H9 (cell line): ENCODE results near the gene METTL17. TPM values are rescaled to one million over a fixed set of nuclear protein-coding genes. Genes with fewer than 3 reads are reported as not detected.
"Not testable (repeated sequence)": the region's sequence is repeated elsewhere in the genome, so short reads cannot be mapped to it uniquely, and the experiment has no call there.

Experiments used
- DNase-seq: peaks from one replicate; pipeline ENCODE4 v3.0.0-alpha.2; 2017
- H2AFZ ChIP-seq: one replicate; pipeline ENCODE4 v1.6.1; 2013; ENCODE audit warnings: mild to moderate bottlenecking, low read length, control low read depth, moderate library complexity
- H2AK5ac ChIP-seq: 2 replicates; pipeline ENCODE4 v1.6.1; 2013; ENCODE audit warnings: low read length, control low read depth, mixed read lengths; ENCODE audit not compliant: insufficient read length
- H2BK120ac ChIP-seq: one replicate; pipeline ENCODE4 v1.6.1; 2013; ENCODE audit warnings: low read depth, mild to moderate bottlenecking, low read length, control low read depth, inconsistent platforms; ENCODE audit not compliant: poor library complexity, severe bottlenecking
- H2BK12ac ChIP-seq: 2 replicates; pipeline ENCODE4 v1.6.1; 2013; ENCODE audit warnings: low read length, control low read depth, mixed read lengths, low read depth; ENCODE audit not compliant: insufficient read length
- H2BK15ac ChIP-seq: 2 replicates; pipeline ENCODE4 v1.6.1; 2013; ENCODE audit warnings: low read depth, low read length, control low read depth
- H2BK20ac ChIP-seq: one replicate; pipeline ENCODE4 v1.6.1; 2013; ENCODE audit warnings: low read depth, mild to moderate bottlenecking, low read length, control low read depth, inconsistent platforms; ENCODE audit not compliant: poor library complexity, severe bottlenecking
- H2BK5ac ChIP-seq: 2 replicates; pipeline ENCODE4 v1.6.1; 2013; ENCODE audit warnings: low read length, control low read depth, mixed read lengths; ENCODE audit not compliant: insufficient read length
- H3K14ac ChIP-seq: 2 replicates; pipeline ENCODE4 v1.6.1; 2013; ENCODE audit warnings: low read length, control low read depth; ENCODE audit not compliant: insufficient read depth
- H3K18ac ChIP-seq: 2 replicates; pipeline ENCODE4 v1.6.1; 2013; ENCODE audit warnings: low read depth, mild to moderate bottlenecking, mixed read lengths, low read length, control low read depth; ENCODE audit not compliant: insufficient read length
- H3K23ac ChIP-seq: 2 replicates; pipeline ENCODE4 v1.6.1; 2013; ENCODE audit warnings: low read length, control low read depth, mixed read lengths, low read depth; ENCODE audit not compliant: insufficient read length
- H3K23me2 ChIP-seq: 2 replicates; pipeline ENCODE4 v1.6.1; 2013; ENCODE audit warnings: low read depth, mild to moderate bottlenecking, mixed read lengths, low read length, control low read depth; ENCODE audit not compliant: insufficient read length, poor library complexity, severe bottlenecking
- H3K27ac ChIP-seq: 2 replicates; pipeline ENCODE4 v1.5.1; 2013; ENCODE audit warnings: low read length, control low read depth, mixed read lengths, low read depth; ENCODE audit not compliant: insufficient read length
- H3K27me3 ChIP-seq: 2 replicates; pipeline ENCODE4 v1.6.1; 2013; ENCODE audit warnings: low read length, control low read depth, inconsistent platforms; ENCODE audit not compliant: insufficient read depth
- H3K4ac ChIP-seq: 2 replicates; pipeline ENCODE4 v1.6.1; 2013; ENCODE audit warnings: low read depth, mild to moderate bottlenecking, control low read depth, inconsistent platforms, low read length, moderate library complexity
- H3K4me1 ChIP-seq: 2 replicates; pipeline ENCODE4 v1.6.1; 2013; ENCODE audit warnings: low read length, control low read depth, inconsistent platforms; ENCODE audit not compliant: insufficient read depth
- H3K4me2 ChIP-seq: 2 replicates; pipeline ENCODE4 v1.6.1; 2013; ENCODE audit warnings: low read length, control low read depth, mixed read lengths; ENCODE audit not compliant: insufficient read length, insufficient read depth
- H3K56ac ChIP-seq: 2 replicates; pipeline ENCODE4 v1.6.1; 2013; ENCODE audit warnings: low read depth, mild to moderate bottlenecking, mixed read lengths, low read length, control low read depth; ENCODE audit not compliant: insufficient read length
- H3K79me1 ChIP-seq: 2 replicates; pipeline ENCODE4 v1.6.1; 2013; ENCODE audit warnings: low read depth, mild to moderate bottlenecking, moderate library complexity, low read length, control low read depth, inconsistent platforms; ENCODE audit not compliant: insufficient read depth, poor library complexity, severe bottlenecking
- H3K79me2 ChIP-seq: 2 replicates; pipeline ENCODE4 v1.6.1; 2013; ENCODE audit warnings: low read length, control low read depth, inconsistent platforms; ENCODE audit not compliant: insufficient read depth
- H3K9ac ChIP-seq: 2 replicates; pipeline ENCODE4 v1.6.1; 2013; ENCODE audit warnings: low read length, control low read depth, mixed read lengths; ENCODE audit not compliant: insufficient read length; ENCODE audit errors: extremely low read depth
- H3K9me3 ChIP-seq: one replicate; pipeline ENCODE4 v1.6.1; 2013; ENCODE audit warnings: low read depth, low read length, inconsistent platforms; ENCODE audit not compliant: control insufficient read depth
- H3T11ph ChIP-seq: one replicate; pipeline ENCODE4 v1.6.1; 2013; ENCODE audit warnings: mild to moderate bottlenecking, low read length, control low read depth, inconsistent platforms
- H4K20me1 ChIP-seq: one replicate; pipeline ENCODE4 v1.6.1; 2013; ENCODE audit not compliant: control insufficient read depth, insufficient read length, insufficient read depth
- H4K5ac ChIP-seq: 2 replicates; pipeline ENCODE4 v1.6.1; 2013; ENCODE audit warnings: low read depth, mild to moderate bottlenecking, mixed read lengths, low read length, control low read depth; ENCODE audit not compliant: insufficient read length
- H4K8ac ChIP-seq: replicated peaks from 2 replicates; pipeline ENCODE4 v1.6.1; 2013; ENCODE audit warnings: low read length, control low read depth, mixed read lengths, low read depth; ENCODE audit not compliant: insufficient read length
- H4K91ac ChIP-seq: 2 replicates; pipeline ENCODE4 v1.6.1; 2013; ENCODE audit warnings: low read depth, mild to moderate bottlenecking, moderate library complexity, mixed read lengths, low read length, control low read depth; ENCODE audit not compliant: insufficient read length
- H3K27ac Mint-ChIP-seq, 3 experiments: 2 replicates in 2 of 3; 3 replicates in 1 of 3; pipeline ENCODE4 v1.8.0; 2020 to 2021; ENCODE audit warnings: mixed read lengths in 3 of 3, mild to moderate bottlenecking in 1 of 3, moderate library complexity in 1 of 3
- H3K27me3 Mint-ChIP-seq: 2 replicates; pipeline ENCODE4 v1.8.0; 2021; ENCODE audit warnings: low read depth, mild to moderate bottlenecking, moderate library complexity, mixed read lengths
- H3K36me3 Mint-ChIP-seq, 3 experiments: 2 replicates in 2 of 3; 3 replicates in 1 of 3; pipeline ENCODE4 v1.8.0; 2020 to 2021; ENCODE audit warnings: low read depth in 3 of 3, mixed read lengths in 3 of 3; ENCODE audit not compliant: insufficient read depth in 1 of 3
- H3K4me1 Mint-ChIP-seq, 2 experiments: 2 replicates each; pipeline ENCODE4 v1.8.0; 2020; ENCODE audit warnings: mixed read lengths in 2 of 2
- H3K4me3 Mint-ChIP-seq, 2 experiments: 2 replicates in 1 of 2; 3 replicates in 1 of 2; pipeline ENCODE4 v1.8.0; 2020 to 2021; ENCODE audit warnings: mild to moderate bottlenecking in 2 of 2, mixed read lengths in 2 of 2, moderate library complexity in 1 of 2
- H3K9me3 Mint-ChIP-seq, 2 experiments: 2 replicates in 1 of 2; 3 replicates in 1 of 2; pipeline ENCODE4 v1.8.0; 2020; ENCODE audit warnings: mild to moderate bottlenecking in 2 of 2, mixed read lengths in 2 of 2, moderate library complexity in 1 of 2
- CTCF ChIP-seq: fragments of 200-600 bp; sonication (generic); conservative IDR thresholded peaks from 3 replicates; pipeline ENCODE4 v1.8.0; 2021; ENCODE audit warnings: antibody characterized with exemption, mild to moderate bottlenecking
- whole genome bisulfite sequencing: extraction: QIAGEN DNeasy Blood & Tissue Kit; methylation state at CpG from one replicate; pipeline ENCODE4 v1.1.7; 2013; ENCODE audit warnings: missing lambda C conversion rate, low lambda C conversion rate, mixed read lengths; ENCODE audit not compliant: insufficient read length; ENCODE audit errors: extremely low coverage; 5-methylcytosine and 5-hydroxymethylcytosine counted together
- total RNA-seq: library from RNA; stranded (reverse); gene quantifications from 2 replicates; pipeline ENCODE4 v1.2.1, GENCODE V29; 2021

METTL17 gene
- total RNA-seq, 1 experiment from 2014 or later, result 81.4 TPM

DNA sequence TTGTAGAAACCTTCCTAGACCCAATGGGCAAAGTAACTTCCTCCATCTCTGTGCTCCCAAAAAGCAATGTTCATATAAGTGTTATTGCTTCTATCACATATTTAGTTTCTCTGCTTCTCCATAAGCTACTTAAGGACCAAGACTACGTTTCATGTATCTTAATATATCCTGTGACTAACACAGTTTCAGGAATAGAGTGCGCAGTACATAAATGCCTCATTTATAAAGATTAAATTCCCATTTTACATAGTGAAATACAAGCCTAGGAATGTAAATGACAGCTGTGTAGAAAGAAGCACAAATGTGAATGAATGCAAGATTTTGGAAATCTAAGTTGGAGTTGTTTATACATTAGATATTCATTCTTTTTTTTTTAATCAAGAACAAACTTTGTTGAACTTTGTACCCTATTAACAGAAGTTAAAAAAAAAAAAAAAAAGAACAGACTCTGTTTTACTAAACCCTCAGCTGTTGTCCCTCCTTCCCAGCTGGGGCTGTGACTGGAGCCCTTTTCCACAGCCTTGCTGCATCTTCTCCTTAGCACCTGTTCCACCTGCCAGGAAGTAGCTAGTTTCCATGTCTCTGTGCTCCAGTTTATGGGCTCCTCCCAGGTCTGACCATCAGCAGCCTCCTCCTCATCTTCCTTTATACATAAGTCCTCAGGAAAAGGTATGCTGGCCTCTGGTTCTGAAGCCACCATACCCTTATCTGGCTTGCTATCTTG is 7.0 kb upstream of the METTL17 start:
- no peak overlapping the region for H2BK20ac ChIP-seq
- H3K9me3 ChIP-seq, result no peaks in the 10 kb centered on the region
- no peak overlapping the region for H3K14ac ChIP-seq
- H3K27me3 ChIP-seq, result 0 out of 2 replicates have a peak, but pooled peaks cover 2% of the 10 kb centered on the region
- Mint-ChIP-seq H3K36me3 (no peaks in the 10 kb centered on the region), H3K27me3 (peaks cover 11% of the 10 kb centered on the region), H3K9me3 (no peaks in the 10 kb centered on the region), H3K4me1 (no peaks in the 10 kb centered on the region), H3K27ac (no peak overlapping the region), H3K4me3 (no peak overlapping the region)
- H3T11ph ChIP-seq, result no peak overlapping the region
- no peak overlapping the region for H2BK5ac ChIP-seq
- H3K4ac ChIP-seq, result no peak overlapping the region
- no peak overlapping the region for H3K9ac ChIP-seq
- no peak overlapping the region for H3K18ac ChIP-seq
- no peak overlapping the region for H2BK12ac ChIP-seq
- H2AK5ac ChIP-seq, result no peak overlapping the region
- H3K27ac ChIP-seq, result no peak overlapping the region
- H4K8ac ChIP-seq, result no peak overlapping the region
- H3K4me2 ChIP-seq, result no peak overlapping the region
- H3K23me2 ChIP-seq, result no peaks in the 10 kb centered on the region
- no peak overlapping the region for H4K5ac ChIP-seq
- no peak for TF ChIP-seq CTCF
- H2BK120ac ChIP-seq, result no peak overlapping the region
- H3K4me1 ChIP-seq, result no peaks in the 10 kb centered on the region
- H3K79me1 ChIP-seq, result no peaks in the 10 kb centered on the region
- no peak for DNase-seq
- H4K20me1 ChIP-seq, result no peaks in the 10 kb centered on the region
- no peaks in the 10 kb centered on the region for H3K79me2 ChIP-seq
- WGBS, result no CpG with 5 or more reads among the region's 2 CpGs
- H2AFZ ChIP-seq, result no peak overlapping the region
- no peak overlapping the region for H4K91ac ChIP-seq
- no peak overlapping the region for H2BK15ac ChIP-seq
- H3K56ac ChIP-seq, result no peak overlapping the region
- H3K23ac ChIP-seq, result no peak overlapping the region

- H3K27me3 Mint-ChIP-seq, H4K8ac ChIP-seq, H3K79me2 ChIP-seq, H3K23ac ChIP-seq, H4K91ac ChIP-seq, H3K9me3 Mint-ChIP-seq, H2BK12ac ChIP-seq, H3K4me1 Mint-ChIP-seq, H3K14ac ChIP-seq, H3K9ac ChIP-seq, H3K36me3 Mint-ChIP-seq, H3K4me2 ChIP-seq, H2AFZ ChIP-seq, H2BK5ac ChIP-seq, H3K27ac Mint-ChIP-seq, H3K9me3 ChIP-seq, H2BK20ac ChIP-seq, H3K4ac ChIP-seq, H3K18ac ChIP-seq, H3K4me3 Mint-ChIP-seq, H3T11ph ChIP-seq, H2AK5ac ChIP-seq, DNase-seq, H4K20me1 ChIP-seq, H3K56ac ChIP-seq, H2BK120ac ChIP-seq, H3K27ac ChIP-seq, H3K79me1 ChIP-seq, H3K27me3 ChIP-seq, H2BK15ac ChIP-seq, H3K23me2 ChIP-seq, H3K4me1 ChIP-seq, H4K5ac ChIP-seq: not testable (repeated sequence)
- WGBS, result no CpG with 5 or more reads among the region's 4 CpGs
Observed at GRCh38 chr14:20985650-20986049, 4.1 kb upstream of the METTL17 start.
